ENCODE measurements around the gene LIPN. TPM values are rescaled to one million over a fixed set of nuclear protein-coding genes. Genes with fewer than 3 reads are reported as not detected.

Gene LIPN
- total RNA-seq, 2 donors from 2014 or later: not detected

DNA sequence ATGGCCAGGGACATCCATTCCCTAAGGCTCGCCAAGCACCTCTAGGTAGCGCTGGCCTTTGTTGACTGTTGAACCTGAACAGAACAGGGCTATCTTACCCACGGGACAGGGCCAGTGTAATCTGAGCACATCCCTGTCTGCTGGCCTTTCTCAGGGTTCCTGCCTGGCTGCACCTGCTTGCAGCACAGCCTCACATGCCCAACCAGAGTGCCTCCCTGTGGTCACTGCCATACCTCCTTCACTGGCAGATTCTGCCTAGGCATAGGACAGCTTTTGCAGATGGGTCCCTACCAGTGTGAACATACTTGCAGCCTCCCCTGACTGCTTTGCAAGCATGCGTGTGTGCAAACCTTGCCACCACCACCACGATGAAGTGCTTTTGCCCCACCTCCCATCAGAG lies 15.8 kb upstream of the LIPN start:
- Histone ChIP-seq H3K4me3 (no peak overlapping the region), H3K27ac (no peak overlapping the region), H3K36me3 (no peaks in the 10 kb centered on the region), H3K9ac (ENCODE audit: low read depth in 2 of 2, low read length in 2 of 2) (no peak overlapping the region), H3K27me3 (no peaks in the 10 kb centered on the region), H3K9me3 (no peaks in the 10 kb centered on the region), H3K4me1 (no peaks in the 10 kb centered on the region)
- intact Hi-C loops (cut with DNase I): no loop called here
- TF ChIP-seq, protein P1, sequence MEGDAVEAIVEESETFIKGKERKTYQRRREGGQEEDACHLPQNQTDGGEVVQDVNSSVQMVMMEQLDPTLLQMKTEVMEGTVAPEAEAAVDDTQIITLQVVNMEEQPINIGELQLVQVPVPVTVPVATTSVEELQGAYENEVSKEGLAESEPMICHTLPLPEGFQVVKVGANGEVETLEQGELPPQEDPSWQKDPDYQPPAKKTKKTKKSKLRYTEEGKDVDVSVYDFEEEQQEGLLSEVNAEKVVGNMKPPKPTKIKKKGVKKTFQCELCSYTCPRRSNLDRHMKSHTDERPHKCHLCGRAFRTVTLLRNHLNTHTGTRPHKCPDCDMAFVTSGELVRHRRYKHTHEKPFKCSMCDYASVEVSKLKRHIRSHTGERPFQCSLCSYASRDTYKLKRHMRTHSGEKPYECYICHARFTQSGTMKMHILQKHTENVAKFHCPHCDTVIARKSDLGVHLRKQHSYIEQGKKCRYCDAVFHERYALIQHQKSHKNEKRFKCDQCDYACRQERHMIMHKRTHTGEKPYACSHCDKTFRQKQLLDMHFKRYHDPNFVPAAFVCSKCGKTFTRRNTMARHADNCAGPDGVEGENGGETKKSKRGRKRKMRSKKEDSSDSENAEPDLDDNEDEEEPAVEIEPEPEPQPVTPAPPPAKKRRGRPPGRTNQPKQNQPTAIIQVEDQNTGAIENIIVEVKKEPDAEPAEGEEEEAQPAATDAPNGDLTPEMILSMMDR (IDR thresholded peaks at IDR 0.05): no peak
- peak; percentile 28 for DNase-seq

DNA sequence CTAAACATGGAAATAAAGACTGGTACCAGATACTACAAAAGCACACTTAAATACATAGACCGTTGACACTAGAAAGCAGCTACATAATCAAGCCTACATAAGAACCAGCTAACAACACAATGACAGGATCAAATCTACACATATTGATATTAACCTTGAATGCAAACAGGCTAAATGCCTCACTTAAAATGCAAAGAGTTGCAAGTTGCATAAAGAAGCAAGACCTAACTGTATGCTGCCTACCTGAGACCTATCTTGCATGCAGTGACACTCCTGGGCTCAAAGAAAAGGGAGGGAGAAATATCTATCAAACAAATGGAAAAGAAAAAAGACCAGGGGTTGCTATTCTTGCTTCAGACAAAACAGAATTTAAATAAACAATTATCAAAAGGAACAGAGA lies 14.2 kb upstream of the LIPN start:
- TF ChIP-seq, protein P1 (IDR thresholded peaks at IDR 0.05): no peak
- H3K36me3 ChIP-seq: no peaks in the 10 kb centered on the region
- H3K27me3 ChIP-seq: no peaks in the 10 kb centered on the region
- H3K9me3 ChIP-seq: no peaks in the 10 kb centered on the region
- H3K9ac ChIP-seq (ENCODE audit: low read depth in 2 of 2, low read length in 2 of 2): no peak overlapping the region
- no peaks in the 10 kb centered on the region for H3K4me1 ChIP-seq
- no peak overlapping the region for H3K27ac ChIP-seq
- no peak overlapping the region for H3K4me3 ChIP-seq
- intact Hi-C loops (cut with DNase I): no loop called here
- DNase-seq: no peak

DNA sequence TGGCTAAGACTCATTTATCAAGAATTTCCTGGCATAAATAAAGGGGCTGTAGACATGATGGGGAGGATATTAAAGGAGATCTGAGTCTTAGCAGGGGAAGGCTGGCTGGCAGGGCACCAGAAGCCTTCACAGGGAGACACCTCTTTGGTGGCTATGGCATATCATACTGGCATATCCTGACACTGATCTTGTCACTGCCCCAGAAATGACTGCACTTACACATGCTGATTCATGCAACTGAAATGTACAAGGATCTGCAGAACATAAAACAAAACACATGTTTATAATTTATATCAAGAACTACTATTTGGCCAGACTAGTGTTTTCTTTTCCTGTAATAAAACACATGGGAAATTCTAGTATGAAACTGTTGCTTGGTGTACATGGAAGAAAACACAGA lies 5.5 kb upstream of the LIPN start:
- Histone ChIP-seq H3K27ac (no peak overlapping the region), H3K27me3 (no peaks in the 10 kb centered on the region), H3K4me3 (no peak overlapping the region), H3K9me3 (no peaks in the 10 kb centered on the region), H3K4me1 (no peaks in the 10 kb centered on the region), H3K36me3 (no peaks in the 10 kb centered on the region), H3K9ac (ENCODE audit: low read depth in 2 of 2, low read length in 2 of 2) (no peak overlapping the region)
- TF ChIP-seq, protein P1 (IDR thresholded peaks at IDR 0.05): no peak
- intact Hi-C loops (cut with DNase I): no loop called here
- no peak for DNase-seq

DNA sequence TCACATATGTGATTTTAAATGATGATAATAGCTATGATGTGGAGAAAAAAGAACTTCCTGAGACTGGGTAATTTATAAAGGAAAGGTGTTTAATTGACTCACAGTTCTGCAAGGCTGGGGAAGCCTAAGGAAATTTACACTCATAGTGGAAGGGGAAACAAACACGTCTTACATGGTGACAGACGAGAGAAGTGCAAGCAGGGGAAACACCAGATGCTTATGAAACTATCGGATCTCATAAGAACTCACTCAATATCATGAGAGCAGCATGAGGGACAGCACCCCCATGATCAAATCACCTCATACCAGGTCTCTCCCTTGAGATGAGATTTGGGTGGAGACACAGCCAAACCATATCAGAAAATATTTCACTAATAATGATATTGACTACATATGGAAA lies 4.1 kb upstream of the LIPN start:
- Histone ChIP-seq H3K27ac (no peak overlapping the region), H3K36me3 (no peaks in the 10 kb centered on the region), H3K27me3 (no peaks in the 10 kb centered on the region), H3K4me1 (no peaks in the 10 kb centered on the region), H3K9me3 (no peaks in the 10 kb centered on the region), H3K9ac (ENCODE audit: low read depth in 2 of 2, low read length in 2 of 2) (no peak overlapping the region), H3K4me3 (no peak overlapping the region)
- intact Hi-C loops (cut with DNase I): no loop called here
- TF ChIP-seq, protein P1 (IDR thresholded peaks at IDR 0.05): no peak
- DNase-seq: no peak

DNA sequence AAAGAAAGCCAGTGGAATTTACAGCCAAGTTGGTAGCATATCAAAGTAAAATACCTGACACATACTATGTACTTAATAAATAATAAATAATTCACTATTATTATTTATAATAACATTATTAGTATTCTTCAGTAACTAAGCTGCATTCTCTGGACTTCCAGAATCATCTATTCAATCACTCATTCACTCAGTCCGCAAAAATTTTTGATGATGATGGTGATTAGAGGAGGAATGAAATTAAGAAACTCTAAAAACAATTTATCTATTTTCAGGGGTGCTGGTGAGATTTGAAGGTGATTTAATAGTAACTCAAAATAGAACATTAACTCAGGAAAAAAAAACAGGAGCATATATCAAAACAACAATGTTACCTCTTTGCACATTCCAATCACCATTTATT lies 3.2 kb upstream of the LIPN start:
- no peaks in the 10 kb centered on the region for H3K9me3 ChIP-seq
- TF ChIP-seq, protein P1 (IDR thresholded peaks at IDR 0.05): no peak
- H3K9ac ChIP-seq (ENCODE audit: low read depth in 2 of 2, low read length in 2 of 2): no peak overlapping the region
- no peaks in the 10 kb centered on the region for H3K36me3 ChIP-seq
- no peak overlapping the region for H3K4me3 ChIP-seq
- H3K27ac ChIP-seq: no peak overlapping the region
- no peak for DNase-seq
- intact Hi-C loops (cut with DNase I): no loop called here
- H3K4me1 ChIP-seq: no peaks in the 10 kb centered on the region
- H3K27me3 ChIP-seq: no peaks in the 10 kb centered on the region

DNA sequence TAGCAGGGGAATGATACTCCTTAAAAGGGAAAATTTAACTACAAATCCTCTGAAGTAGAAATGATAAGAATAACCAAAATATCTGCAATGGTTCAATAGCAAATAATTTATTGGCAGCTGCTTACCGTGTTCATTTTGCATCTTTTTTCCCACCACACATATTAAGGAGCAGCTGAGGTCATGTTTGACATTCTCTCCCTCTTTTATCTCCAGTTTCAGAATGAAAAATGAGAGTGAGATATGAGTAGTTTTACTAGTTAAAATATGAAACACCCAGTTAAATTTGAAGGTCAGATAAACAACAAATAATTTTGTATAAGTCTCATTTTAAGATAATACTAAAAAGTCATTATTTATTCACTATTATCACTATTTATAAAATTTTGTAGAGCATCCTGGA lies 3.1 kb downstream of the LIPN start:
- Histone ChIP-seq H3K36me3 (no peaks in the 10 kb centered on the region), H3K4me1 (no peaks in the 10 kb centered on the region), H3K9ac (ENCODE audit: low read depth in 2 of 2, low read length in 2 of 2) (no peak overlapping the region), H3K9me3 (no peaks in the 10 kb centered on the region), H3K27ac (no peak overlapping the region), H3K4me3 (no peak overlapping the region), H3K27me3 (no peaks in the 10 kb centered on the region)
- TF ChIP-seq, protein P1 (IDR thresholded peaks at IDR 0.05): no peak
- intact Hi-C loops (cut with DNase I): no loop called here
- no peak for DNase-seq

All from colonic mucosa (tissue), 4 donors.